ENCODE measurements around the gene CTNNBIP1. TPM values are rescaled to one million over a fixed set of nuclear protein-coding genes. Genes with fewer than 3 reads are reported as not detected.

Gene CTNNBIP1
- polyA plus RNA-seq (2013, experiment 1 of 4), result 83.2 TPM
- 70.6 TPM for polyA plus RNA-seq (2013, experiment 2 of 4)
- polyA plus RNA-seq (2013, experiment 3 of 4), result 64.4 TPM
- 72.3 TPM for polyA plus RNA-seq (2013, experiment 4 of 4)

GRCh38 chr1:9910076-9910422, at the start of gene CTNNBIP1:
TSS of gene CTNNBIP1 (minus strand) at chr1:9910269. CDS start at chr1:9872064, 38,205 bp downstream.
- no peaks in the 10 kb centered on the region for H3K9me3 ChIP-seq (ENCODE audit: control insufficient read depth, low read length)
- H3K27me3 ChIP-seq (ENCODE audit: control insufficient read depth, insufficient read depth, low read length, poor library complexity, severe bottlenecking), result no peaks in the 10 kb centered on the region
- H3K36me3 ChIP-seq (ENCODE audit: control insufficient read depth, insufficient read depth, low read length), result no peaks in the 10 kb centered on the region
- 0% methylated on average over 55 of the region's 55 CpGs for whole genome bisulfite sequencing, 2 experiments
- peak within 1 kb of the TSS; percentile 74 for H3K4me3 ChIP-seq (ENCODE audit: insufficient read depth, low read depth, low read length)
- peak within 1 kb of the TSS; percentile 28 for H3K27ac ChIP-seq (ENCODE audit: insufficient read depth, low read depth, low read length, poor library complexity, severe bottlenecking)
- H3K4me1 ChIP-seq (ENCODE audit: control insufficient read depth, insufficient read depth, low read length), result peaks cover 19% of the 10 kb centered on the region

- no peaks in the 10 kb centered on the region for H3K9me3 ChIP-seq (ENCODE audit: control insufficient read depth, low read length)
- H3K27me3 ChIP-seq (ENCODE audit: control insufficient read depth, insufficient read depth, low read length, poor library complexity, severe bottlenecking), result no peaks in the 10 kb centered on the region
- H3K27ac ChIP-seq (ENCODE audit: insufficient read depth, low read depth, low read length, poor library complexity, severe bottlenecking), result no peak overlapping the region
- 92 to 95% methylated on average over 8 of the region's 8 CpGs for WGBS, 2 experiments
- H3K36me3 ChIP-seq (ENCODE audit: control insufficient read depth, insufficient read depth, low read length), result no peaks in the 10 kb centered on the region
- no peaks in the 10 kb centered on the region for H3K4me1 ChIP-seq (ENCODE audit: control insufficient read depth, insufficient read depth, low read length)
- no peak overlapping the region for H3K4me3 ChIP-seq (ENCODE audit: insufficient read depth, low read depth, low read length)
Measured at GRCh38 chr1:9957726-9958125, 47.7 kb upstream of the CTNNBIP1 start.

- H3K4me1 ChIP-seq (ENCODE audit: control insufficient read depth, insufficient read depth, low read length), result peaks cover 4% of the 10 kb centered on the region
- H3K27ac ChIP-seq (ENCODE audit: insufficient read depth, low read depth, low read length, poor library complexity, severe bottlenecking), result no peak overlapping the region
- WGBS, 2 experiments, result 88 to 96% methylated on average over 2 of the region's 2 CpGs
- no peak overlapping the region for H3K4me3 ChIP-seq (ENCODE audit: insufficient read depth, low read depth, low read length)
- no peaks in the 10 kb centered on the region for H3K9me3 ChIP-seq (ENCODE audit: control insufficient read depth, low read length)
- H3K36me3 ChIP-seq (ENCODE audit: control insufficient read depth, insufficient read depth, low read length), result no peaks in the 10 kb centered on the region
- H3K27me3 ChIP-seq (ENCODE audit: control insufficient read depth, insufficient read depth, low read length, poor library complexity, severe bottlenecking), result no peaks in the 10 kb centered on the region
Measured at GRCh38 chr1:9946315-9946714, 36.2 kb upstream of the CTNNBIP1 start.

GRCh38 chr1:9942939-9943788, 33.1 kb upstream of the CTNNBIP1 start, which contains the start of the genes LZIC and NMNAT1:
TSS of gene LZIC (minus strand) at chr1:9943391. CDS start at chr1:9936619, 6,772 bp downstream.
TSS of gene NMNAT1 (plus strand) at chr1:9943475. CDS start at chr1:9972074, 28,599 bp downstream.
- Histone ChIP-seq H3K4me3 (ENCODE audit: insufficient read depth, low read depth, low read length) (peak within 1 kb of the TSS; percentile 82), H3K36me3 (ENCODE audit: control insufficient read depth, insufficient read depth, low read length) (no peaks in the 10 kb centered on the region), H3K27ac (ENCODE audit: insufficient read depth, low read depth, low read length, poor library complexity, severe bottlenecking) (peak within 1 kb of the TSS; percentile 18), H3K4me1 (ENCODE audit: control insufficient read depth, insufficient read depth, low read length) (no peaks in the 10 kb centered on the region), H3K27me3 (ENCODE audit: control insufficient read depth, insufficient read depth, low read length, poor library complexity, severe bottlenecking) (no peaks in the 10 kb centered on the region), H3K9me3 (ENCODE audit: control insufficient read depth, low read length) (no peaks in the 10 kb centered on the region)
- 0 to 1% methylated on average over 53 of the region's 53 CpGs for WGBS, 2 experiments

- Histone ChIP-seq H3K27me3 (ENCODE audit: control insufficient read depth, insufficient read depth, low read length, poor library complexity, severe bottlenecking) (no peaks in the 10 kb centered on the region), H3K4me1 (ENCODE audit: control insufficient read depth, insufficient read depth, low read length) (no peaks in the 10 kb centered on the region), H3K36me3 (ENCODE audit: control insufficient read depth, insufficient read depth, low read length) (no peaks in the 10 kb centered on the region), H3K4me3 (ENCODE audit: insufficient read depth, low read depth, low read length) (peak overlapping the region; percentile 82), H3K27ac (ENCODE audit: insufficient read depth, low read depth, low read length, poor library complexity, severe bottlenecking) (no peak overlapping the region), H3K9me3 (ENCODE audit: control insufficient read depth, low read length) (no peaks in the 10 kb centered on the region)
- WGBS, 2 experiments, result 2 to 5% methylated on average over 13 to 14 of the region's 14 CpGs
Measured at GRCh38 chr1:9942399-9942938, 32.4 kb upstream of the CTNNBIP1 start.

GRCh38 chr1:9929431-9930385, 19.6 kb upstream of the CTNNBIP1 start:
- Histone ChIP-seq H3K4me3 (ENCODE audit: insufficient read depth, low read depth, low read length) (no peak overlapping the region), H3K27ac (ENCODE audit: insufficient read depth, low read depth, low read length, poor library complexity, severe bottlenecking) (no peak overlapping the region), H3K9me3 (ENCODE audit: control insufficient read depth, low read length) (no peaks in the 10 kb centered on the region), H3K27me3 (ENCODE audit: control insufficient read depth, insufficient read depth, low read length, poor library complexity, severe bottlenecking) (no peaks in the 10 kb centered on the region), H3K36me3 (ENCODE audit: control insufficient read depth, insufficient read depth, low read length) (peaks cover 8% of the 10 kb centered on the region), H3K4me1 (ENCODE audit: control insufficient read depth, insufficient read depth, low read length) (peaks cover 18% of the 10 kb centered on the region)
- WGBS, 2 experiments, result 52 to 54% methylated on average over 14 to 15 of the region's 15 CpGs

- Histone ChIP-seq H3K27ac (ENCODE audit: insufficient read depth, low read depth, low read length, poor library complexity, severe bottlenecking) (no peak overlapping the region), H3K27me3 (ENCODE audit: control insufficient read depth, insufficient read depth, low read length, poor library complexity, severe bottlenecking) (no peaks in the 10 kb centered on the region), H3K9me3 (ENCODE audit: control insufficient read depth, low read length) (no peaks in the 10 kb centered on the region), H3K4me1 (ENCODE audit: control insufficient read depth, insufficient read depth, low read length) (peaks cover 26% of the 10 kb centered on the region), H3K36me3 (ENCODE audit: control insufficient read depth, insufficient read depth, low read length) (peaks cover 8% of the 10 kb centered on the region), H3K4me3 (ENCODE audit: insufficient read depth, low read depth, low read length) (no peak overlapping the region)
- WGBS, 2 experiments, result 79 to 84% methylated on average over 5 of the region's 5 CpGs
Measured at GRCh38 chr1:9927259-9927658, 17.2 kb upstream of the CTNNBIP1 start.

GRCh38 chr1:9922342-9922741, 12.3 kb upstream of the CTNNBIP1 start:
- Histone ChIP-seq H3K27ac (ENCODE audit: insufficient read depth, low read depth, low read length, poor library complexity, severe bottlenecking) (peak overlapping the region; percentile 54), H3K27me3 (ENCODE audit: control insufficient read depth, insufficient read depth, low read length, poor library complexity, severe bottlenecking) (no peaks in the 10 kb centered on the region), H3K4me3 (ENCODE audit: insufficient read depth, low read depth, low read length) (no peak overlapping the region), H3K4me1 (ENCODE audit: control insufficient read depth, insufficient read depth, low read length) (peaks cover 17% of the 10 kb centered on the region), H3K9me3 (ENCODE audit: control insufficient read depth, low read length) (no peaks in the 10 kb centered on the region), H3K36me3 (ENCODE audit: control insufficient read depth, insufficient read depth, low read length) (no peaks in the 10 kb centered on the region)
- WGBS, 2 experiments, result 18 to 19% methylated on average over 5 of the region's 5 CpGs

GRCh38 chr1:9920606-9921005, 10.5 kb upstream of the CTNNBIP1 start:
- Histone ChIP-seq H3K4me3 (ENCODE audit: insufficient read depth, low read depth, low read length) (no peak overlapping the region), H3K4me1 (ENCODE audit: control insufficient read depth, insufficient read depth, low read length) (peaks cover 12% of the 10 kb centered on the region), H3K27ac (ENCODE audit: insufficient read depth, low read depth, low read length, poor library complexity, severe bottlenecking) (no peak overlapping the region), H3K9me3 (ENCODE audit: control insufficient read depth, low read length) (no peaks in the 10 kb centered on the region), H3K36me3 (ENCODE audit: control insufficient read depth, insufficient read depth, low read length) (no peaks in the 10 kb centered on the region), H3K27me3 (ENCODE audit: control insufficient read depth, insufficient read depth, low read length, poor library complexity, severe bottlenecking) (no peaks in the 10 kb centered on the region)
- WGBS, 2 experiments, result 89 to 91% methylated on average over 5 of the region's 5 CpGs
